Measurements from ENCODE around the gene GNLY.

The GNLY gene

GRCh38 chr2:85702800-85703199, 8.6 kb downstream of the GNLY start:
- no peak overlapping the region for H3K4me3 ChIP-seq (ENCODE audit: low read depth, low read length)
- no peak for TF ChIP-seq MYC (IDR thresholded peaks at IDR 0.05; ENCODE audit: low read depth, low read length)
- no peak for TF ChIP-seq POLR2A (IDR thresholded peaks at IDR 0.05; ENCODE audit: extremely low read depth, insufficient read length)
- TF ChIP-seq, protein P1, sequence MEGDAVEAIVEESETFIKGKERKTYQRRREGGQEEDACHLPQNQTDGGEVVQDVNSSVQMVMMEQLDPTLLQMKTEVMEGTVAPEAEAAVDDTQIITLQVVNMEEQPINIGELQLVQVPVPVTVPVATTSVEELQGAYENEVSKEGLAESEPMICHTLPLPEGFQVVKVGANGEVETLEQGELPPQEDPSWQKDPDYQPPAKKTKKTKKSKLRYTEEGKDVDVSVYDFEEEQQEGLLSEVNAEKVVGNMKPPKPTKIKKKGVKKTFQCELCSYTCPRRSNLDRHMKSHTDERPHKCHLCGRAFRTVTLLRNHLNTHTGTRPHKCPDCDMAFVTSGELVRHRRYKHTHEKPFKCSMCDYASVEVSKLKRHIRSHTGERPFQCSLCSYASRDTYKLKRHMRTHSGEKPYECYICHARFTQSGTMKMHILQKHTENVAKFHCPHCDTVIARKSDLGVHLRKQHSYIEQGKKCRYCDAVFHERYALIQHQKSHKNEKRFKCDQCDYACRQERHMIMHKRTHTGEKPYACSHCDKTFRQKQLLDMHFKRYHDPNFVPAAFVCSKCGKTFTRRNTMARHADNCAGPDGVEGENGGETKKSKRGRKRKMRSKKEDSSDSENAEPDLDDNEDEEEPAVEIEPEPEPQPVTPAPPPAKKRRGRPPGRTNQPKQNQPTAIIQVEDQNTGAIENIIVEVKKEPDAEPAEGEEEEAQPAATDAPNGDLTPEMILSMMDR (IDR thresholded peaks at IDR 0.05; ENCODE audit: low read depth, low read length) = no peak
- TF ChIP-seq MAX (IDR thresholded peaks at IDR 0.05; ENCODE audit: low read depth, low read length) = no peak
- DNase-seq (ENCODE audit: low read depth) = no peak

GRCh38 chr2:85703329-85703728, 9.2 kb downstream of the GNLY start:
- no peak overlapping the region for H3K4me3 ChIP-seq (ENCODE audit: low read depth, low read length)
- TF ChIP-seq, protein P1 (IDR thresholded peaks at IDR 0.05; ENCODE audit: low read depth, low read length) = no peak
- TF ChIP-seq MYC (IDR thresholded peaks at IDR 0.05; ENCODE audit: low read depth, low read length) (no peak), MAX (IDR thresholded peaks at IDR 0.05; ENCODE audit: low read depth, low read length) (no peak), POLR2A (IDR thresholded peaks at IDR 0.05; ENCODE audit: extremely low read depth, insufficient read length) (no peak)
- no peak for DNase-seq (ENCODE audit: low read depth)

DNA sequence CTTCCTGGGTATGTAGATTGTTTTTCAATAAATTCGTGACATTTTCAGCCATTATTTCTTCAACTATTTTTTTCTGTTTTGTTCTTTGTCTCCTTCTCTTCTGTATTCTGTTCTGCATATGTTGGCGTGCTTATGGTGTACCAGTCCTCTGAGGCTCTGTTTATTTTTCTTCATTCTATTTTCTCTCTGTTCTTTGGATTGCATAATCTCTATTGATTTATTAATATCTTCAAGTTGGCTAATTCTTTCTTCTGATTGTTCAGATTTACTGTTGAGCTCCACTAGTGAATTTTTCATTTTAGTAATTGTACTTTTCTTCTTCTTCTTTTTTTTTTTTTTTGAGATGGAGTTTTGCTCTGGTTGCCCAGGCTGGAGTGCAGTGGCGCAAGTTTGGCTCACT, 9.9 kb downstream of the GNLY start:
- no peak for TF ChIP-seq MAX (IDR thresholded peaks at IDR 0.05; ENCODE audit: low read depth, low read length)
- TF ChIP-seq, protein P1 (IDR thresholded peaks at IDR 0.05; ENCODE audit: low read depth, low read length) = no peak
- no peak for TF ChIP-seq MYC (IDR thresholded peaks at IDR 0.05; ENCODE audit: low read depth, low read length)
- no peak for TF ChIP-seq POLR2A (IDR thresholded peaks at IDR 0.05; ENCODE audit: extremely low read depth, insufficient read length)
- H3K4me3 ChIP-seq (ENCODE audit: low read depth, low read length) = no peak overlapping the region
- no peak for DNase-seq (ENCODE audit: low read depth)

DNA sequence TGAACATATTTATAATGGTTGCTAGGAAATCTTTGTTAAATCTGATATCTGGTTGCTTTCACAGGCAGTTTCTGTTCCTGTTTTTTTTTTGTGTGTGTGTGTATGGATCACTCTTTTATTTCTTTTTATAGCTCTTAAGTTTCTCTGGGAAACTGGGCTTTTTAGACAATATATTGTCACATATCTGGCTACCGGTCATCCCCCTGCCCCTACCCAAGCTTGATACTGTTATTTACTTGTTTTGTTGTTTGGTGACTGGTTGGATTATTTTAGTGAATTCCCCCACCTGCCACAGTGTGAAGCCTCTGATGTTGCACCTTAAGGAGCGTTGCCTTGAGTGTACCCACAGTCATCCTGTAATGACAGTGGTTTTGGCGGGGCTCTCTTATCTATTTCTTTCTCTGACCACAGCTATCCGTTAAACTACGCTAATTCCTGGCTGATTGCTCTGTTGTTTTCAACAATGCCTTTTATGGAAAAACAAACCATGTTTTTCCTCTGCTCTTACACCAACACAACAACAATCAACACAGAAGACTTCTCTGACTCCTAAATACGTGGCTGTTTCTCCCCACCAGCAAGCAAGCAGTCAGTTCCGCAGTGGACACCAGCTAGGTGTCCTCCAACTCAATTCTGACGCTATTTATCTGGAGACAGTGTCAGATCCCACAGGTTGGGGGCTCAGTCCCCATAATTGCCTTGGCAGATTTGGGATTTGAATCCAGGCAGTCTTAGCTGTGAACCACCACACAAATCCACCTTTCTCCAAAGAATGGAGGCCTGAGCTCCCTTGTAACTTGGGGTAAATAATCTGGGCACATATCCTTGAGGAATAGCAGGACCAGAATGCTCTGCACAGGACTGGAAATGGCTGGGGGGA, 10.9 kb downstream of the GNLY start:
- peak overlapping the region; percentile 43 for H3K4me3 ChIP-seq (ENCODE audit: low read depth, low read length)
- DNase-seq (ENCODE audit: low read depth) = peak; percentile 77
- TF ChIP-seq, protein P1 (IDR thresholded peaks at IDR 0.05; ENCODE audit: low read depth, low read length) = no peak
- TF ChIP-seq POLR2A (IDR thresholded peaks at IDR 0.05; ENCODE audit: extremely low read depth, insufficient read length) (no peak), MAX (IDR thresholded peaks at IDR 0.05; ENCODE audit: low read depth, low read length) (no peak), MYC (IDR thresholded peaks at IDR 0.05; ENCODE audit: low read depth, low read length) (no peak)

DNA sequence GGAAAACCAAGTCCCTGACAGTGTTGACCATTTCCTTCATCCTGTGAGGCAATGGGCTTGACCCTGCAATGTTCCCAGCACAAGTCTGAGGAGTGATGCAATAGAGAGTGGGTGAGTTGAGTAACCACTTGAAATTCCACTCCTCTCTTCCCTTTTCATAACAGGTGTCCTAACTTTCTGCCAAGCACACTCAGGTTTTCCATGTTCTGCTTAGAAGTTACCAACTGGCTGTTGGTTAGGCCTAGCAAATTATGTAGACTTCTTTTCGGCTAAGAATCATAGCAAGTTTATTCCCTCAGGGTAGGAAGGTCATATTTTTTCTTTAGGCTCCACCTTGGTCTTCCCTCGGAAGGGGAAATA, 11.5 kb downstream of the GNLY start:
- peak; percentile 84 for DNase-seq (ENCODE audit: low read depth)
- peak overlapping the region; percentile 43 for H3K4me3 ChIP-seq (ENCODE audit: low read depth, low read length)
- TF ChIP-seq MAX (IDR thresholded peaks at IDR 0.05; ENCODE audit: low read depth, low read length) = peak; percentile 37
- TF ChIP-seq, protein P1 (IDR thresholded peaks at IDR 0.05; ENCODE audit: low read depth, low read length) = no peak
- peak; percentile 69 for TF ChIP-seq MYC (IDR thresholded peaks at IDR 0.05; ENCODE audit: low read depth, low read length)
